K562 (cell line): Measurements from ENCODE around the gene NACC1. TPM values are rescaled to one million over a fixed set of nuclear protein-coding genes. Genes with fewer than 3 reads are reported as not detected.
A peak's percentile ranks its signal among the peaks of the same experiment; 100 is the strongest.

Experiments
- ATAC-seq: fragments of 200-7000 bp; cut with Tn5 transposase; 3 replicates; pipeline ENCODE4 v1.9.1; 2020; ENCODE audit warnings: moderate library complexity
- BruUV-seq: library from RNA; stranded (reverse); fragments of 400-500 nt; replicated peaks from 2 replicates; lab custom pipeline; 2021; lab: Mats Ljungman, UMichigan
- CTCF ChIA-PET: fragments of 300-600 bp; formaldehyde crosslinking; extraction: SDS; loops from one replicate; lab custom pipeline; 2021; ENCODE audit warnings: low intra/inter-chr PET ratio; lab: Yijun Ruan, JAX
- POLR2A ChIA-PET: fragments of 300-600, 350-650 bp; sonication (Branson Sonifier 250); formaldehyde crosslinking; extraction: SDS; loops from one replicate; lab custom pipeline; 2021; ENCODE audit warnings: antibody characterized with exemption, inconsistent platforms; lab: Yijun Ruan, JAX
- DNase-seq, 4 experiments: peaks; one replicate each; pipeline versions ENCODE4 v3.0.0 to v3.0.0-alpha.2; 2011 to 2018; ENCODE audit warnings: low spot score in 3 of 4, mixed read lengths in 3 of 4; ENCODE audit errors: extremely low read depth in 1 of 4
- FAIRE-seq: peaks from 2 replicates; lab custom pipeline; 2011; peaks lifted over from hg19 to GRCh38; lab: Jason Lieb, UNC
- H2AFZ ChIP-seq: 2 replicates; pipeline ENCODE4 v1.6.0; 2011; ENCODE audit warnings: low read depth, low read length, control low read depth, inconsistent platforms
- H3K27ac ChIP-seq: fragments of 200-600 bp; 3 replicates; pipeline ENCODE4 v1.8.0; 2011; ENCODE audit warnings: low read depth, mild to moderate bottlenecking, control low read depth, inconsistent platforms, low read length, moderate library complexity, mixed read lengths; ENCODE audit errors: extremely low read depth
- H3K27me3 ChIP-seq, 2 experiments: fragments of 300-600 bp in 1 of 2; 2 replicates in 1 of 2; 3 replicates in 1 of 2; pipeline versions ENCODE4 v1.6.0 to v1.8.0; 2011; ENCODE audit warnings: inconsistent platforms in 2 of 2, low read length in 2 of 2, mild to moderate bottlenecking in 1 of 2, mixed read lengths in 1 of 2, moderate library complexity in 1 of 2; ENCODE audit not compliant: control insufficient read depth in 2 of 2, insufficient read depth in 2 of 2
- H3K36me3 ChIP-seq: fragments of 300-600 bp; 3 replicates; pipeline ENCODE4 v1.8.0; 2011; ENCODE audit warnings: mild to moderate bottlenecking, low read length, inconsistent platforms; ENCODE audit not compliant: control insufficient read depth, insufficient read depth
- H3K4me1 ChIP-seq, 2 experiments: fragments of 200-600 bp in 1 of 2; replicated peaks in 1 of 2; 2 replicates in 1 of 2; 3 replicates in 1 of 2; pipeline versions ENCODE4 v1.5.1 to v1.8.0; 2011; ENCODE audit warnings: inconsistent platforms in 2 of 2, low read length in 2 of 2, mild to moderate bottlenecking in 1 of 2, mixed read lengths in 1 of 2, moderate library complexity in 1 of 2; ENCODE audit not compliant: control insufficient read depth in 2 of 2, insufficient read depth in 2 of 2
- H3K4me2 ChIP-seq: 2 replicates; pipeline ENCODE4 v1.6.1; 2011; ENCODE audit warnings: low read length, control low read depth, inconsistent platforms, mixed read lengths; ENCODE audit not compliant: insufficient read depth
- H3K4me3 ChIP-seq: fragments of 200-600 bp; sonication (generic), shearing (Covaris generic); 2 replicates; pipeline ENCODE4 v1.5.1; 2016; ENCODE audit warnings: control low read depth, inconsistent platforms
- H3K79me2 ChIP-seq: fragments of 200-600 bp; 3 replicates; pipeline ENCODE4 v1.8.0; 2011; ENCODE audit warnings: low read length, inconsistent platforms; ENCODE audit not compliant: control insufficient read depth, insufficient read depth
- H3K9ac ChIP-seq, 2 experiments: 2 replicates each; pipeline versions ENCODE4 v1.6.0 to v1.6.1; 2011; ENCODE audit warnings: low read depth in 2 of 2, low read length in 2 of 2, control low read depth in 1 of 2, inconsistent platforms in 1 of 2, mild to moderate bottlenecking in 1 of 2, mixed read lengths in 1 of 2; ENCODE audit not compliant: insufficient read depth in 1 of 2
- H3K9me1 ChIP-seq: one replicate; pipeline ENCODE4 v1.6.0; 2011; ENCODE audit warnings: inconsistent platforms, mild to moderate bottlenecking, low read length, moderate library complexity; ENCODE audit not compliant: control insufficient read depth, insufficient read depth
- H3K9me3 ChIP-seq: replicated peaks from 2 replicates; pipeline ENCODE4 v1.5.1; 2011; ENCODE audit warnings: low read depth, low read length, inconsistent platforms; ENCODE audit not compliant: control insufficient read depth, insufficient read depth
- H4K20me1 ChIP-seq: replicated peaks from 2 replicates; pipeline ENCODE4 v1.6.1; 2011; ENCODE audit warnings: low read length, inconsistent platforms, mixed read lengths; ENCODE audit not compliant: control insufficient read depth, insufficient read depth
- BCOR ChIP-seq: fragments of 450-650 bp; IDR thresholded peaks from 2 replicates; pipeline ENCODE4 v1.6.1; 2016
- FOS ChIP-seq: IDR thresholded peaks from 3 replicates; pipeline ENCODE4 v1.6.1; 2011; ENCODE audit not compliant: insufficient read length; ENCODE audit errors: extremely low read depth
- FOSL1 ChIP-seq: fragments of 200-800 bp; sonication (Bioruptor generic); conservative IDR thresholded peaks from 2 replicates; pipeline ENCODE4 v1.6.1; 2016; ENCODE audit warnings: missing genetic modification characterization, missing compliant biosample characterization
- PHF8 ChIP-seq: fragments of 200-600 bp; sonication (generic); IDR thresholded peaks from 2 replicates; pipeline ENCODE4 v1.6.1; 2012; ENCODE audit warnings: mixed run types, mild to moderate bottlenecking, inconsistent platforms, low read length, moderate library complexity, borderline replicate concordance
- ZFP30 ChIP-seq: fragments of 250-450 bp; sonication (Bioruptor Pico); IDR thresholded peaks from 2 replicates; pipeline ENCODE4 v1.8.0; 2022; ENCODE audit warnings: moderate library complexity, mild to moderate bottlenecking, inconsistent platforms, borderline replicate concordance
- ZNF436 ChIP-seq: fragments of 250-450, 450-650 bp; sonication (Bioruptor Pico); formaldehyde crosslinking; IDR thresholded peaks from 2 replicates; pipeline ENCODE4 v1.7.0; 2020; ENCODE audit warnings: mild to moderate bottlenecking
- WGBS: fragments of 100-300 bp; shearing (Covaris generic); methylation state at CpG from one replicate; pipeline ENCODE4 v1.1.6; 2016; ENCODE audit warnings: low coverage, mixed read lengths; ENCODE audit not compliant: insufficient coverage; ENCODE audit errors: missing lambda C conversion rate; 5-methylcytosine and 5-hydroxymethylcytosine counted together
- in situ Hi-C: fragments of 300-500 bp; cut with MboI; formaldehyde crosslinking; loops from 4 replicates; pipeline ENCODE4 v1.15.0; 2018; ENCODE audit warnings: inconsistent platforms, mixed read lengths
- intact Hi-C: fragments of 100-400 bp; cut with micrococcal nuclease; formaldehyde crosslinking; loops from 2 replicates; pipeline ENCODE4 v1.14.2; 2022
- polyA plus RNA-seq, 8 experiments: library from polyadenylated mRNA; depleted of rRNA in 4 of 8; stranded (reverse) in 5 of 8; unstranded in 3 of 8; fragments of >200 nt; fragmentation: Nextera tagmentation in 2 of 8; fragmentation: Illumina TruSeq in 1 of 8; extraction: Ambion mirVana in 2 of 8; extraction: Trizol in 1 of 8; gene quantifications; 2 replicates each; pipeline versions ENCODE4 v1.2.1 to v1.2.3, GENCODE V29; 2011 to 2014; ENCODE audit warnings: inconsistent platforms in 1 of 8, missing spikeins in 1 of 8
- total RNA-seq, 7 experiments: library from RNA; depleted of rRNA in 6 of 7; stranded (reverse); fragments of >200 nt in 6 of 7; fragmentation: Illumina TruSeq in 2 of 7; extraction: Trizol in 2 of 7; gene quantifications; 2 replicates each; pipeline versions ENCODE4 v1.2.1 to v1.2.3, GENCODE V29; 2011 to 2021; ENCODE audit warnings: low replicate concordance in 1 of 7
- TF ChIP-seq, protein P1 (sequence below): sonication (generic); formaldehyde crosslinking; IDR thresholded peaks from 2 replicates; pipeline ENCODE4 v1.9.0; 2022; ENCODE audit warnings: mild to moderate bottlenecking, missing genetic modification reagents
- TF ChIP-seq, protein P2 (sequence below), 2 experiments: fragments of 450-650 bp in 1 of 2; IDR thresholded peaks; 2 replicates each; pipeline ENCODE4 v1.6.1; 2011 to 2017; ENCODE audit warnings: low read depth in 2 of 2, antibody characterized with exemption in 1 of 2, borderline replicate concordance in 1 of 2, low read length in 1 of 2, mild to moderate bottlenecking in 1 of 2, mixed read lengths in 1 of 2; ENCODE audit not compliant: control insufficient read depth in 1 of 2
- TF ChIP-seq, protein P3 (sequence below): fragments of 450-650 bp; IDR thresholded peaks from 2 replicates; pipeline ENCODE4 v1.7.0; 2016; ENCODE audit warnings: borderline replicate concordance
- TF ChIP-seq, protein P4 (sequence below), 2 experiments: fragments of 450-650 bp in 1 of 2; sonication (generic) in 1 of 2; formaldehyde crosslinking in 1 of 2; IDR thresholded peaks in 1 of 2; conservative IDR thresholded peaks in 1 of 2; 2 replicates each; pipeline versions ENCODE4 v1.6.1 to v1.8.1; 2016 to 2023; ENCODE audit warnings: mild to moderate bottlenecking in 2 of 2, moderate library complexity in 2 of 2, inconsistent platforms in 1 of 2, missing genetic modification reagents in 1 of 2

NACC1 gene
- total and polyA plus RNA-seq, 9 of the 15 experiments (the other 6 are each of a cell fraction or from before 2014, with no cell fraction given): 0.04 to 96.6 (median 25.8) TPM

DNA sequence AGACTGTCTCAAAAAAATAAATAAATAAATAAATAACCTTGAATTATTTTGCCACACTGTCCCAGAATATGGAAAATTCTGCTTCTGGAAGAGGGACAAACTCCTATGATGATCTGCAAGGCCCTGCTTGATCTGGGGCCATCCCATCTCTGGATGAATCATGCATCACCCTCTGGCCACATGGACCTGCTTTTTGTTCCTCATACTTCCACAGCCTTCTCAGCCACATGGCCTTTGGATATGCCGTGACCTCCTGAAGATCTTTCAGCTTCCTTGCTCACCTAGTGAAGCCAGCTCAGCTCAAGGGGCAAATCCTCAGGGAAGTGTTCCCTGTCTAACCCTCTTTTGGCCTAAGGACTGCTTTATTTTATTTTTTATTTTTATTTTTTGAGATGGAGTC, 42.5 kb downstream of the NACC1 start:
- Histone ChIP-seq H3K9ac (no peak overlapping the region; a peak in 1 of 4 replicates), H3K27me3 (no peaks in the 10 kb centered on the region), H3K36me3 (no peaks in the 10 kb centered on the region; the same call in 2 of the 3 replicates), H3K27ac (no peak overlapping the region; the same call in 2 of the 3 replicates), H3K79me2 (peaks cover 10% of the 10 kb centered on the region; the same call in 2 of the 3 replicates), H3K4me3 (no peak overlapping the region), H3K4me1 (peaks cover 36 to 53% of the 10 kb centered on the region in 2 experiments), H3K4me2 (no peak overlapping the region), H3K9me1 (no peaks in the 10 kb centered on the region), H3K9me3 (no peaks in the 10 kb centered on the region), H4K20me1 (no peaks in the 10 kb centered on the region), H2AFZ (peak overlapping the region; percentile 69)
- no TSS peak for BruUV-seq
- 68% methylated on average over 1 of the region's 1 CpG for WGBS
- POLR2A ChIA-PET: interaction anchor here (4.9 kb wide), 1 partner anchor 8 kb away, joined by 45 read pairs; no protein-coding TSS in a partner anchor
- CTCF ChIA-PET: no interaction called here
- DNase-seq (no peak), ATAC-seq (no peak), FAIRE-seq (no peak)
- intact Hi-C loops: no loop called here
- in situ Hi-C loops: no loop called here
- no peak for TF ChIP-seq ZNF436 (CRISPR knock-in tag)
- TF ChIP-seq, protein P1, sequence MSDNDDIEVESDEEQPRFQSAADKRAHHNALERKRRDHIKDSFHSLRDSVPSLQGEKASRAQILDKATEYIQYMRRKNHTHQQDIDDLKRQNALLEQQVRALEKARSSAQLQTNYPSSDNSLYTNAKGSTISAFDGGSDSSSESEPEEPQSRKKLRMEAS (CRISPR knock-in tag): peak; percentile 51
- no peak for TF ChIP-seq BCOR
- TF ChIP-seq FOS: no peak
- TF ChIP-seq, protein P2, sequence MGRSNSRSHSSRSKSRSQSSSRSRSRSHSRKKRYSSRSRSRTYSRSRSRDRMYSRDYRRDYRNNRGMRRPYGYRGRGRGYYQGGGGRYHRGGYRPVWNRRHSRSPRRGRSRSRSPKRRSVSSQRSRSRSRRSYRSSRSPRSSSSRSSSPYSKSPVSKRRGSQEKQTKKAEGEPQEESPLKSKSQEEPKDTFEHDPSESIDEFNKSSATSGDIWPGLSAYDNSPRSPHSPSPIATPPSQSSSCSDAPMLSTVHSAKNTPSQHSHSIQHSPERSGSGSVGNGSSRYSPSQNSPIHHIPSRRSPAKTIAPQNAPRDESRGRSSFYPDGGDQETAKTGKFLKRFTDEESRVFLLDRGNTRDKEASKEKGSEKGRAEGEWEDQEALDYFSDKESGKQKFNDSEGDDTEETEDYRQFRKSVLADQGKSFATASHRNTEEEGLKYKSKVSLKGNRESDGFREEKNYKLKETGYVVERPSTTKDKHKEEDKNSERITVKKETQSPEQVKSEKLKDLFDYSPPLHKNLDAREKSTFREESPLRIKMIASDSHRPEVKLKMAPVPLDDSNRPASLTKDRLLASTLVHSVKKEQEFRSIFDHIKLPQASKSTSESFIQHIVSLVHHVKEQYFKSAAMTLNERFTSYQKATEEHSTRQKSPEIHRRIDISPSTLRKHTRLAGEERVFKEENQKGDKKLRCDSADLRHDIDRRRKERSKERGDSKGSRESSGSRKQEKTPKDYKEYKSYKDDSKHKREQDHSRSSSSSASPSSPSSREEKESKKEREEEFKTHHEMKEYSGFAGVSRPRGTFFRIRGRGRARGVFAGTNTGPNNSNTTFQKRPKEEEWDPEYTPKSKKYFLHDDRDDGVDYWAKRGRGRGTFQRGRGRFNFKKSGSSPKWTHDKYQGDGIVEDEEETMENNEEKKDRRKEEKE (IDR thresholded peaks at IDR 0.05; ENCODE audit: borderline replicate concordance in 1 of 2, control insufficient read depth in 1 of 2, low read depth in 2 of 2, low read length in 1 of 2): no peak
- TF ChIP-seq ZFP30 (CRISPR knock-in tag): no peak
- no peak for TF ChIP-seq PHF8
- TF ChIP-seq FOSL1 (tag): peak; percentile 45
- TF ChIP-seq, protein P3, sequence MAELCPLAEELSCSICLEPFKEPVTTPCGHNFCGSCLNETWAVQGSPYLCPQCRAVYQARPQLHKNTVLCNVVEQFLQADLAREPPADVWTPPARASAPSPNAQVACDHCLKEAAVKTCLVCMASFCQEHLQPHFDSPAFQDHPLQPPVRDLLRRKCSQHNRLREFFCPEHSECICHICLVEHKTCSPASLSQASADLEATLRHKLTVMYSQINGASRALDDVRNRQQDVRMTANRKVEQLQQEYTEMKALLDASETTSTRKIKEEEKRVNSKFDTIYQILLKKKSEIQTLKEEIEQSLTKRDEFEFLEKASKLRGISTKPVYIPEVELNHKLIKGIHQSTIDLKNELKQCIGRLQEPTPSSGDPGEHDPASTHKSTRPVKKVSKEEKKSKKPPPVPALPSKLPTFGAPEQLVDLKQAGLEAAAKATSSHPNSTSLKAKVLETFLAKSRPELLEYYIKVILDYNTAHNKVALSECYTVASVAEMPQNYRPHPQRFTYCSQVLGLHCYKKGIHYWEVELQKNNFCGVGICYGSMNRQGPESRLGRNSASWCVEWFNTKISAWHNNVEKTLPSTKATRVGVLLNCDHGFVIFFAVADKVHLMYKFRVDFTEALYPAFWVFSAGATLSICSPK: no peak
- TF ChIP-seq, protein P4, sequence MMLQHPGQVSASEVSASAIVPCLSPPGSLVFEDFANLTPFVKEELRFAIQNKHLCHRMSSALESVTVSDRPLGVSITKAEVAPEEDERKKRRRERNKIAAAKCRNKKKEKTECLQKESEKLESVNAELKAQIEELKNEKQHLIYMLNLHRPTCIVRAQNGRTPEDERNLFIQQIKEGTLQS (IDR thresholded peaks at IDR 0.05): 0 out of 2 replicates have a peak, but pooled peaks have one; percentile 9
- TF ChIP-seq, protein P4 (CRISPR knock-in tag; conservative IDR thresholded peaks at IDR 0.05): no peak
